Right atrium auricular region (tissue), 2 donors: ENCODE results near the gene MAML2. TPM values are rescaled to one million over a fixed set of nuclear protein-coding genes. Genes with fewer than 3 reads are reported as not detected.

Experiments used
- DNase-seq: peaks from one replicate; pipeline ENCODE4 v3.0.0-alpha.2; 2019; ENCODE audit warnings: low spot score
- H3K27ac ChIP-seq, 2 donors: fragments of 200-600 bp; sonication (generic); 1 replicate in 1 of 2; 2 replicates in 1 of 2; pipeline ENCODE4 v1.5.1; 2016 to 2019
- H3K27me3 ChIP-seq, 2 donors: fragments of 200-600 bp; sonication (generic); one replicate each; pipeline versions ENCODE4 v1.5.1 to v1.6.0; 2017 to 2019
- H3K36me3 ChIP-seq: fragments of 200-600 bp; sonication (generic); one replicate; pipeline ENCODE4 v1.5.1; 2016
- H3K4me1 ChIP-seq, 2 donors: fragments of 200-600 bp; sonication (generic); one replicate each; pipeline versions ENCODE4 v1.5.1 to v1.6.0; 2017 to 2019
- H3K4me3 ChIP-seq, 2 donors: fragments of 200-600 bp; sonication (generic); 1 replicate in 1 of 2; 2 replicates in 1 of 2; pipeline ENCODE4 v1.5.1; 2017 to 2019; ENCODE audit warnings: mild to moderate bottlenecking in 1 of 2, moderate library complexity in 1 of 2
- H3K9me3 ChIP-seq, 2 donors: fragments of 200-600 bp; sonication (generic); one replicate each; pipeline ENCODE4 v1.5.1; 2019
- total RNA-seq, 2 donors: library from RNA; depleted of rRNA; stranded (reverse); fragments of >200 nt; gene quantifications; one replicate each; pipeline ENCODE4 v1.1.0, GENCODE V29; 2016
- TF ChIP-seq, protein P1 (sequence below), 2 donors: fragments of 200-600 bp; sonication (generic); IDR thresholded peaks; one replicate each; pipeline ENCODE4 v1.5.1; 2019; ENCODE audit warnings: antibody characterized with exemption in 2 of 2

Gene MAML2
- total RNA-seq, 2 donors from 2014 or later = 7.6 to 16.6 TPM

DNA sequence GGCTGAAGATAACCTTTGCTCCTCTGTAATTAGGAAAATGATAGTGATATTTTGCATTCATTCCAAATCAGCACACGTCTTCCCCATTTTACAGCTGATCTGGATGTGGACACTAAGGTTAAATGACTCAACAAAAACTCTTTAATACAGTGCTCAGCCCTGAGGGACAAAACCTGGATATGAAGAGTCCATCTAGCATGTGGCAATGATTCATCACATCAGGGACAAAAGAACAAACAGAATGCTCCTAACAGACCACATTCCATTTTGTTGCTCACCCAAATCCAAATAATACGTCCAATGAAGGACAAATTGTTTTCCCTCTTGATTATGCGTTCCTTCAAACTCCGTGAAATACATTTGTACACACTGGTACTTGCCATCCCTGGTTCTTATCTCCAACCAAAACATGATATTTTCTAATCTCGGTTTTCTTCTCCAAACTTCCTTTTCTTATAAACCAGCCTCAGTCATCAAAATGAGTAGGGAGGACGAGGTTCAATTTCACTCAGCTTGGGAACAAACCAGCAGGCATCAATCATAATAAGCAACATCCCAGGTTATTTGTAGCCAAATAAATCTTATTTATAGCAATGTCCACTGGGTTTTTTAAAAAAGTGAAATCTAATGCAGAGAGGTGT lies 365.3 kb downstream of the MAML2 start:
- Histone ChIP-seq H3K4me3 (no peak overlapping the region), H3K27ac (no peak overlapping the region), H3K36me3 (peaks cover 12% of the 10 kb centered on the region), H3K4me1 (no peaks in the 10 kb centered on the region), H3K9me3 (no peaks in the 10 kb centered on the region), H3K27me3 (no peaks in the 10 kb centered on the region)
- TF ChIP-seq, protein P1, sequence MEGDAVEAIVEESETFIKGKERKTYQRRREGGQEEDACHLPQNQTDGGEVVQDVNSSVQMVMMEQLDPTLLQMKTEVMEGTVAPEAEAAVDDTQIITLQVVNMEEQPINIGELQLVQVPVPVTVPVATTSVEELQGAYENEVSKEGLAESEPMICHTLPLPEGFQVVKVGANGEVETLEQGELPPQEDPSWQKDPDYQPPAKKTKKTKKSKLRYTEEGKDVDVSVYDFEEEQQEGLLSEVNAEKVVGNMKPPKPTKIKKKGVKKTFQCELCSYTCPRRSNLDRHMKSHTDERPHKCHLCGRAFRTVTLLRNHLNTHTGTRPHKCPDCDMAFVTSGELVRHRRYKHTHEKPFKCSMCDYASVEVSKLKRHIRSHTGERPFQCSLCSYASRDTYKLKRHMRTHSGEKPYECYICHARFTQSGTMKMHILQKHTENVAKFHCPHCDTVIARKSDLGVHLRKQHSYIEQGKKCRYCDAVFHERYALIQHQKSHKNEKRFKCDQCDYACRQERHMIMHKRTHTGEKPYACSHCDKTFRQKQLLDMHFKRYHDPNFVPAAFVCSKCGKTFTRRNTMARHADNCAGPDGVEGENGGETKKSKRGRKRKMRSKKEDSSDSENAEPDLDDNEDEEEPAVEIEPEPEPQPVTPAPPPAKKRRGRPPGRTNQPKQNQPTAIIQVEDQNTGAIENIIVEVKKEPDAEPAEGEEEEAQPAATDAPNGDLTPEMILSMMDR (IDR thresholded peaks at IDR 0.05) = no peak
- no peak for DNase-seq

DNA sequence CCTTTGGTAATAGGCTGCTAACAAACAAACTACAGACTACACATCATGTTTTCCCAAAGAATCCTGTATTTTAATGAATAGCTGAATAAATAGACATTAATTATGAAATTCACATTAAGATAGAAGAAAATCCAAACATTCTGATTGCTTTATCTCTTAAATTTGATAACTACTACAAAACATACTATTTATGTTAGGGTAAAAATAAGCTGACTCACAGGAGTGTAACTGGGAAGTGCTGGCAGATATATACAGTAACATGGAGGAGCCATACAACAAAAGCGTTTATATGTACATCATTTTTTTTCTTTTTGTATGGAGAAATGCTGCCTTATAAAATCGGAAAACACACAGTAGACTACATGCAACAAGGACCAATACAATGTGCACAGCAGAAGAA lies 366.4 kb downstream of the MAML2 start:
- Histone ChIP-seq H3K36me3 (peaks cover 12% of the 10 kb centered on the region), H3K4me1 (no peaks in the 10 kb centered on the region), H3K27ac (no peak overlapping the region), H3K4me3 (no peak overlapping the region), H3K27me3 (no peaks in the 10 kb centered on the region), H3K9me3 (no peaks in the 10 kb centered on the region)
- TF ChIP-seq, protein P1 (IDR thresholded peaks at IDR 0.05) = no peak
- no peak for DNase-seq

DNA sequence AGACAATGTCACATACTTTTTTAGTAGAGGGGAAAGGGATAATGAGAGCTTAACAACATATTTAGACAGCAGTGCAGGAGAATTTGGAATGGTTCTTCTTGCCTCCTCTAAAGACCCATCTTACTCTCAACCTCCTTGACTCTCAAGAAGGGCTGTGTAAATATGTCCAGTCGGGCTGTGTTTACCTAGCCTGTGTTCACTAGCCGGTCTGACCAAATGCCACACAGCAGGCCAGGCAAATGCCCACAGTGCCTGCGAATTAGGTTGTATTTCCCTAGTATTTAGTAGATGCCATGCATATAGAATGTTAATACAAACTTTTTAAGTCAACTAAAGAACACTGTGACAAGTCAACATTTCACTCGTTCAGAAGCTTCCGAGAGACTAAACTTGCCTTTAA lies 367.7 kb downstream of the MAML2 start:
- H3K36me3 ChIP-seq = peaks cover 12% of the 10 kb centered on the region
- H3K27me3 ChIP-seq = no peaks in the 10 kb centered on the region
- H3K4me3 ChIP-seq = no peak overlapping the region
- no peak overlapping the region for H3K27ac ChIP-seq
- DNase-seq = no peak
- no peaks in the 10 kb centered on the region for H3K9me3 ChIP-seq
- no peaks in the 10 kb centered on the region for H3K4me1 ChIP-seq
- TF ChIP-seq, protein P1 (IDR thresholded peaks at IDR 0.05) = no peak

DNA sequence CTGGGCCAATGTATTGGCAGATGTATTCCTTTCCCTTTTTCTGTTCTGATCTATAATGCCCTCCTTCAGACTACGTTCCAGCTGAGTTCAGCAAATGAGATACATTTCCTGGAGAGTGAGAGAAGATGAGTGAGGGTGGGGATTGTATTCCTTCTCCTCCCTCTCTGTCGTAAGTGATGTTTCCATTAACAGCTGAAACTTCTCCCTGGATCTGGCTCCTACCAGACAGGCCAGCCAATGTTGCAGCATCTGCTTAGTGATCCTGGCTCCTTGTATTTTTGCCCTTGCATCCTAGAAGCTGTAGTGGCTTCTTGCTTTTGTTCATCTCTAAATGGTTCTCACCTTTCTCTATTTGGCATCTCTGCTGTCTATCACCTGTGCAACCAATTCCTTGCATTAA lies 370.9 kb downstream of the MAML2 start:
- H3K9me3 ChIP-seq = no peaks in the 10 kb centered on the region
- TF ChIP-seq, protein P1 (IDR thresholded peaks at IDR 0.05) = no peak

DNA sequence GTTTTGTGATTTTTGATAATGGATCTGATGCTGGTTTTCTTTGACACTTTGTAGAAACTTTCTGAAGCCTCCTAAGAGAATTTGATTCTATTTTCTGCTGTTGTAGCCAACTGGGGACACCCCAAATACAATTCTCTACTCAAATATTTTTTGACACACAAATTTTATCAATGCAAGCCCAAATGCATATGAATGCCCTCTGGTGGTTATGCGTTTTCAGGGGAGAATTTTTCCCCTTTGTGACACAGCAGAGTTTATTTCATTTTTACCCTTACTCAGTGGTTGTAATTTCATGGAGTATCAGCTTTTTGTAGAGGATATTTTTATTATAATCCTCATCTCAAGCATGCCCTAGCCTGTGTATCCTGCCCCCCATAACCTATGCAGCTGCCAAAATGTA lies 374.4 kb downstream of the MAML2 start:
- DNase-seq = no peak
- Histone ChIP-seq H3K27me3 (no peaks in the 10 kb centered on the region), H3K4me3 (no peak overlapping the region), H3K4me1 (no peaks in the 10 kb centered on the region), H3K27ac (no peak overlapping the region), H3K36me3 (no peaks in the 10 kb centered on the region), H3K9me3 (no peaks in the 10 kb centered on the region)
- TF ChIP-seq, protein P1 (IDR thresholded peaks at IDR 0.05) = peak in 1 of 2 donors; percentile 22

More for the DNA sequence above, 370.9 kb downstream of the MAML2 start:
- no peak overlapping the region for H3K27ac ChIP-seq
- no peaks in the 10 kb centered on the region for H3K27me3 ChIP-seq
- no peaks in the 10 kb centered on the region for H3K36me3 ChIP-seq
- H3K4me1 ChIP-seq = no peaks in the 10 kb centered on the region
- H3K4me3 ChIP-seq = no peak overlapping the region
- DNase-seq = no peak

DNA sequence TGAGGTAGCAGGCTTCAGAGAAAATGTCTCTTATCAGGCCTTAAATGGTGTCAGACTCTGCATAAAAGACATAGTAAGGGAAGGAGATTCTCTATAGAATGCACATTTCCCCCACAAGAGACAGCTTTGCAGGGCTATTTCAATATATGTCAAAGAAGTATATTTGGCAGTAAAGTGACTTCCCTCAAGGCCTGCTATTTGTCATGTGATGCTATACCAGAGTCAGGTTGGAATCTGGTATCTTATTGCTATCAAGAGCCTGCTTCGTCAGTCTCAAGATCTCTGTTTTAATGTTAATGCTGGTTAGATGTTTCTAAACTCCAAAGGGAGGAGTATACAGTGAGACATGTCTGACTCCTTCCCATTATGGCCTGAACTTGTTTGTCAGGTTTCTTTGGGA lies 378.7 kb downstream of the MAML2 start:
- no peak for DNase-seq
- no peak overlapping the region for H3K4me3 ChIP-seq
- H3K36me3 ChIP-seq = no peaks in the 10 kb centered on the region
- TF ChIP-seq, protein P1 (IDR thresholded peaks at IDR 0.05) = no peak
- H3K9me3 ChIP-seq = no peaks in the 10 kb centered on the region
- H3K27me3 ChIP-seq = no peaks in the 10 kb centered on the region
- H3K27ac ChIP-seq = no peak overlapping the region
- H3K4me1 ChIP-seq = no peaks in the 10 kb centered on the region
